NK-92 (cell line): ENCODE data around the gene RGS17.
"Not testable (repeated sequence)": the region's sequence is repeated elsewhere in the genome, so short reads cannot be mapped to it uniquely, and the experiment has no call there.

Source experiments
- DNase-seq: peaks from one replicate; lab custom pipeline; 2025; ENCODE audit not compliant: unreplicated experiment; lab: John Stamatoyannopoulos, UW

Gene RGS17

DNA sequence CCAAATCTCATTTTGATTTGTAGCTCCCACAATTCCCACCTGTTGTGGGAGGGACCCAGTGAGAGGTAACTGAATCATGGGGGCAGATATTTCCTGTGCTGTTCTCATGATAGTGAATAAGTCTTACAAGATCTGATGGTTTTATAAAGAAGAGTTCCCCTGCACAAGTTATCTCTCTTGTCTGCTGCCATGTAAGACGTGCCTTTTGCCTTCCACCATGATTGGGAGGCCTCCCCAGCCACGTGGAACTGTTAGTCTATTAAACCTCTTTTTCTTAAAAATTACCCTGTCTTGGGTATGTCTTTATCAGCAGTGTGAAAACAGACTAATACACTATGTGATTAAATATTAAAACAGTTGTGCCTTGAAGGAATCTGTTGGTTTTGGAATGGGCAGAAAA is 131.5 kb downstream of the RGS17 start:
- not testable (repeated sequence) for DNase-seq

DNA sequence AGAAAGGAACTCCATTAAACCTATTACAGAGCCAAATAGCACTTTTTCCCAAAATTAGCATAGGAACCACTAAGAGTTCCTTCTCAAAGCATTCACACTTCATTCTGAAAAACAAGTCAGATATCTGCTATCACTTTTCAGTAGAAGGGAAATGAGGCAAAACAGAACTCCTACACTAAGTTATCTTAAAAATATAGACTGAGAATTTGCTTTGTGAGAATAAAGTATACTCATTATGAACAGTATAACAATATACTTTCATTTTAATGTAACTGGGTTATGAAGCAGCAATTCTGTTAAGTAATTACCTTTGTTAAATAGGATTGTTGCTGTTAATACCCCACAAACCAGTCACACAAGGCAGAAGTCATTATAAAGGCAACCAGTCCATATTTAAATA is 137.2 kb downstream of the RGS17 start:
- no peak for DNase-seq

DNA sequence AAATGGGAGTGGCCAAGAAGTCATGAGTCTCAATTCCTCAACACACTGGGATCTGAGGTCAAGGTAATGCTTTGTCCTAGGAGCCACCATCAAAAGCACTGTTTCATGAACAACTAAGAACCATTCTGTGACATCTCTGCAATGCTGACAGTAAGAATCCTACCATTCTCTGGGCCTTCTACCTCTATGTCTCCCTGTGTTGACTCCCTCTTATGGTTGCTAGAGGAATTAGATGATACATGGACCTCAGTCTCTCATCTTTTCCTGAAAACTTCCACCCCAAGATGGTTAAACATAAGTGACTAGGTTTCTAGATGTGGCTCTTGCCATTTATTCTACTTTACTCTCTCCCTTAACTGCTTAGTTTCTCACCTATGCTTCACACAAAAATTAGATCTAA is 137.7 kb downstream of the RGS17 start:
- no peak for DNase-seq

DNA sequence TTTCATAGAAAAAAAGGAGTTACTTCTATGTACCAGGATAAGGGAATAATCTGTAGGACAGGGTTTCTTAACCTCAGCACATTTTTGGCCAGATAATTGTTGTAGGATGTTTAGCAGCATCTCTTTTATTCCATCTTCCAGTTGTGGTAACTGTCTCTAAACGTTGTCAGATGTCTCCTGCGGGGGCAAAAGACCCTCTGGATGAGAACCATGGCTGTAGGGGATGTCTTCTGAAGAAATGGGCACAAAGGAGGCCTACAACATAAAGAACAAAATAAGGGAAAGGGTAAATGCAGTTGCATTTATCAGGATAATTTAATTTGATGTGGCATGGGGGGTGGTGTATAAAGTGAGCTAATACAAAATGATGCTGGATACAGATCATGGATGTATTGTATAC is 144.1 kb downstream of the RGS17 start:
- DNase-seq = no peak

DNA sequence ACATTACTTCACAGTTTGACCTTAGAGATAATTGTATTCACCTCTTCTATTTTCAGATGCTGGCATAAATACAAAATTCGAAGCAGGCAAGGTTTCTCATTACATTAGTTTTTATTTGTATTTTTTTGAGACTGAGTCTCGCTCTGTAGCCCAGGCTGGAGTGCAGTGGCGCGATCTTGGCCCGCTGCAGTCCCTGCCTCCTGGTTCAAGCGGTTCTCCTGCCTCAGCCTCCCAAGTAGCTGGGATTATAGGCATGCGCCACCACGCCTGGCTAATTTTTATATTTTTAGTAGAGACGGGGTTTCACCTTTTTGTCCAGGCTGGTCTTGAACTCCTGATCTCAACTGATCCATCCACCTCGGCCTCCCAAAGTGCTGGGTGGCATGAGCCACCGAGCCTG is 145.8 kb downstream of the RGS17 start:
- not testable (repeated sequence) for DNase-seq

DNA sequence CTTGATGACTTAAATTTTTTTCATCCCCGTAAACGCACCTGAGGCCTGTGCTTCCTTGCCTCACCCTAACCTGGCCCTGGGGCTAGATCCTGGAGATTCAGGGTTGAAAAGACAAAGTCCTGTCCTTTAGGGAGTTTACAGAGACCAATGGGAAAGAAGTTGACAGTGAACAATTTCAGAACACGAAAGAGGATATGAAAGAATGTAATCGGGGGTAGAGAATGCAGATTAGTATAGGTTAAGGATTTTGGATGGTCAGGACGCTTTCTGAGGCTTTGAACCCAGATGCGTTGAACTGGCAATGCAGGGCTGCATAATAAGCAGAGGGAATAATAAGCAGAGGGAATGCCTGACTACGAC is 146.6 kb downstream of the RGS17 start:
- no peak for DNase-seq

DNA sequence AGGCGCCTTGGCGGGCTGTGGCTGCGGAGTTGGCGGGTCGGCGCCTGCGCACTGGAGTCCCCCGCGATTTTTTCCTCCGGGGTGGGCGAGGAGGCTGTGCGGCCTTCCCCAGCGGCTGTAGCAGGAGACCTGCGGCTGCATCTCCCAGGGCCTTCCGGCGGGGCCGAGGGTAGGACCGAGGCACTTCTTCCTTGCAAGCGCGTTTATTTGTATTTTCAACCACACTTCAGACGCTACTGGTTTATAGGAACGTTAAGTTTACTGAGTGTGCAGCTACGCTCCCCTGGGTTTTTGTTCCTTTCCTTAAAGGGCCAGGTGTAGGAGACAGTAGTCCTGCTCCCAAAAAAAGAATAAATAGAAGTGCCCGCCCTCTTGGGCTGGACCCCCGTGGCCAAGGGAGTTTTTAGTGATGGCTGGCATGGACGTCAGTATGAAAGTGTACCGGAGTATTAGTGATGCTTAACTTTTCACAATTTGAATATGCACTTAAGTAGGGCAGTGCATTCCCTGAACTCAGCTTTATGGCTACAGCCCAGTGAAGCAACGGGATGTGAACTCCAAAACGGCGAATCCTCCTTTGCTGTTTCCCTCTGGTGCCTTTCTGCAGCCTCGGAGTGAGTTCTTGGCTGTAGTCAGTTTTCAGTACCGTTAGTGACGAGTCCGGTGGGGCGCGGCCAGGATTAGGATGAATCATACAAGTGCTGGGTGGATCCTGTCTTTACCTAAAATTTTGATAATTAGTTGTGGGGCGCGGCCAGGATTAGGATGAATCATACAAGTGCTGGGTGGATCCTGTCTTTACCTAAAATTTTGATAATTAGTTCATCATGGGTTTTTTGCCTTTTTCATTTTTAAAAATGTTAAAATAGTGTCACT is 147.2 kb downstream of the RGS17 start:
- peak; percentile 66 for DNase-seq

DNA sequence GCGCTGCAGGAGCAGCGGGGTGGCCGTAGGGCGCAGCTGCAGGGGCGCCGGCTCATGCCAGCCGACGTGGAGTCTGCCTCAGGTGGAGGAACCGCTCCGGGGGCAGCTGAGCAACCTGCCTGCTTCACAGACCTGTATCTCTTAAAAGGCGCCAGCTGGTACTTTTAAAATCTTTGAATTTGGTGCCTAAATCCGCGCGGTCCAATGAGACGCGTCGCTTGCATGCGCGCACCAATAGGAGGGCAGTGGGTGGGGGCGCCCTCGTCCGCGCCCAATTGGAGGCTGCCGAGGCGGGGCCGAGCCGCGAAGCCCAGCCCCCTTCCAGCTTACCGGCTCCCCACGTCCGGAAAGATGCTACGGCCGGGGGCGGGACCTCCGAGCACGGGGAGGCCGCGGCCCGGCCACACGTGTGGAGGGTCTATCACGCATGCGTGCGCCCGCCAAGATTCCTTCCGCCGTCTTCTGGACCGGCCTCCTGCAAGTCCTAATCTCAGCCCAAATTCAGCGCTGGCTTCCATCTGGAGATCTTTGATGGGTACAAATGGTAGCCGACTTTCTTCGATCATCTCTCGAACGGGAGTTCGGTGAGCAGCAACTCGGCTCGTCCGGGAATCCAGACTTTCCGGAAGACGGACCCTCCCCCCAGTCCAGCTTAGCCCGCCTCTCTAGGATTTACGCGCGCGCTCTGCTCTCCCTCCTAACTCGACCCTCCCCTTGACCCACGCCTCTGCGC is 148.0 kb downstream of the RGS17 start, which contains the start of gene FBXO5:
Gene FBXO5, minus strand, starts transcription at position 138 of the 733 bp plus-strand sequence. Its CDS starts 82 bp downstream, at position 56.
- DNase-seq = peak; percentile 74

DNA sequence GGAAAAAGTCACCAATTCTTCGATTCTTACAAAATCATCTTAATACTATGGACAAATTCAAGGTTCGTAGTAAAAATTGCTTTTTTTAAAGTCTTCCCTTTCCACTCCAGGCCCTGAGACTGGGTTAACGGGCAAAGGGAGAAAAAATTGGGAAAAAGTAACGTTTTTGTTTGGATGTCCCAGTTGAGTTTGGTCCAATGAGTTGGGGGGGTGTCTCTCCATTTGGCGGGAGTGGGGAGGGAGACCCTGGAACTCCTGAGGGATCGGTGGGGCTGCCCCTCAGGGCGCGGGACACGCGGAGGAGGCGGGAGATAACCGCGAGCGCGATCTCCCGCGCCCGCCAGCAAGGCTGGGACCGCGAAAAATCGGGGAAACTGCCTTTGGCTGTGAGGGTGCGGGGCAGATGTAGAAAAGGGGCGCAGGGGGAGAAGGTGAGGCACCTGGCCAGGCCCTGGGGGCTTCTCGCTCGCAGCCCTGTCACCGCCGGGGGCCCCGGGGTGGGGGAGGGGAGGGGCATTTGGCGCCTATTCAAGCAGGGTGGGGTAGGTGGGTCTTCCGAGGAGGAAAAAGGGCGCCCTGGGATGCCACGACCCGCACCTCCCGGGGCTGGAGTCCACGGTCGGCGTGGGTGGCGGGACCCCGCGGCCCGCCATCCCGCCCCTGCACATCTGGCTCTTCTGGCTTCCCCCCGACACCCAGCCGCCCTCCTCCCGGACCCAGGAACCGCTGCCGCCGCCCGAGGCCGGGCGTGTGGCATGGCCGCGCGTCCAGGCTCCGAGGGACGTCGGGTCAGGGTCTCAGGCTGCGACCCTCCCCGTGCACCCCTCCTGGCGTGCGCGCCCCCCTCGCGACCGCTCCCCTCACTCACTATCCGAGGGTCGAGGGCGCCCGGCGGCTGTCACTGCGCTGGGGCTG is 148.8 kb downstream of the RGS17 start:
- no peak for DNase-seq

DNA sequence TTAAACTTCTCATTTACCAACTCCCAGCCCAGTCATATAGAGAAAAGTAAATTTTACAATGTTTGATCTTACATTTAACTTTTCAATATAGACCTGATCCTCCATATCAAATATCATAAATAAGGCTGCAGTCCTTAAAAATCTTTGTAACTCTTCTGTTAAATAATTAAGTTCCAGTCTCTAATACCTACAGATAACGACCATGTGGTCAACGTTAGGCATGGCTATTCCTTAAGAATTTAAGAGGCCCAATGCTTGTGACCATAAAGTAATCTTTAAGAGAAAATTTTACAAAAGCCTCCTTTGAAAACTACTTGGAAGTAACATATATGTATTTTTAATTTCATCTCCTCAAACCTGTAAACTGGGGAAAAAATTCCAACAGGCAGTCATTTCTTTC is 149.9 kb downstream of the RGS17 start:
- DNase-seq = no peak

DNA sequence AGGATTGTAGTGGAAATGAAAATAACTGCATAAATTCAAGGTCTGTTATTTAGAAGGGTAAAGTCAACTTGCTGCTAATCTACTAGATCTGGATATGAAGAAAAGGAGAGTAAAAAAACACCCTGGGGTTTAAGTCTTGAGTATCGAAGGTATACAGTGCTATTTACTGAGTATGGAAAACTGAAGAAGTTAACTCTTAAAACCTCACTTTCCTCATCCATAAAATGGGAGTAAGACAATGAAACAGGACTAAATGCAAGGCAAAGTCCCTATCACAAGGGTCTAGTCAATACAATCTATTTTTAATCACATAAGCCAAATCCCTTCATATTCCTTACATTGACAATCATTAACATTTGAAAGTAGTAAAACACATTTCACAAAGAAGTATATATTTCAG is 150.4 kb downstream of the RGS17 start:
- no peak for DNase-seq

DNA sequence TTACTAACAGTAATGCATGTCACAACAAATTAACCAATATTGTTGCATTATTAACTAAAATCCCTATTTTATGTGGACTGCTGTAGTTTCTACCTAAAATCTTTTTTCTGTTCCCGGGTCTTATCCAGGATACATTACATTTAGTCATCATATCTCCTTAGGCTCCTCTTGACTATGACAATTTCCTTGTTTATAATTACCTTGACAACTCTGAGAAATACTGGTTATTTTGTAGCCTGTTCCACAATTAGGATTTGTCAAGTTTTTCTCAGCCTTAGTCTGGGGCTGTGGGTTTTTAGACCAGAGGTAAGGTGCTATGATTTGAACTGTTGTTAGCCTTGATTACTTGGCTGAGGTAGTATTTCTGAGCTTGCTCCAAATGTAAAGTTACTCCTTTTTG is 152.0 kb downstream of the RGS17 start:
- DNase-seq = no peak

DNA sequence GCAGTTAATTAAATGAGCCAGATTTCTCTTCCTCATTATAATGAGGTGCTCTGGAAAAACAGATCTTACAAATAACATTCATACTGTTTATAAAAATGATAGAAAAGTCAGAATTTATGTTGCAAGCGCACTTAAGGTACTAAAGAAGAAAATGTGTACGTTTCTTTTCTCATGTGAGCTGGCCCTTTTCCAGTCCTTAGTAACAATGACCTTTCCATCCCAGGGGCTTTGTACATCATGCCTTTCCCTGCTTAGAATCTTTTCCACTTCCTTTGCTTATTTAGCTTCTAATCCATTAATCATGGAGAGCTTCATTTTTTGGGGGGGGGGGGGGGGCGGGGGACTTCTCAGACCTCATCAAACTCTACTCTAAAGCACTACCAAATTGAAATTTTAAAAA is 153.0 kb downstream of the RGS17 start:
- no peak for DNase-seq

DNA sequence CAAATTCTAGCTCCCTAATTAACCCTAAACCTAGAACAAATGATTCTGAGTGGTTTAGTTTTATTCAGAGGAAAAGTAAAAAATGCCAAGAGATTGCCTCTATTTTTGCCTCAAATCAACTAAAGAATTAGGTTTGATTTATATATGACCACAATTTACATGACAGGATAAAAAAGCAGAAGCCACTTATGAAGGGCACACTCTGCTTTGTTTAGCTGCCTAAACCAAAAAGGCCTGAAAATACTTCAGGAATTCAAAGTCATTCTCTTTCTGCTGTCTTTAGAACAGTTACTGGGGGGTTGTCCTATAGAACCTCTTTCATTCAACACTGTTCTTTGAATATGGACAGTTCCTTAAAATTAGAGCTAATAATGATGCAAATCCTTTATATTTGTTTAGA is 153.5 kb downstream of the RGS17 start:
- no peak for DNase-seq

DNA sequence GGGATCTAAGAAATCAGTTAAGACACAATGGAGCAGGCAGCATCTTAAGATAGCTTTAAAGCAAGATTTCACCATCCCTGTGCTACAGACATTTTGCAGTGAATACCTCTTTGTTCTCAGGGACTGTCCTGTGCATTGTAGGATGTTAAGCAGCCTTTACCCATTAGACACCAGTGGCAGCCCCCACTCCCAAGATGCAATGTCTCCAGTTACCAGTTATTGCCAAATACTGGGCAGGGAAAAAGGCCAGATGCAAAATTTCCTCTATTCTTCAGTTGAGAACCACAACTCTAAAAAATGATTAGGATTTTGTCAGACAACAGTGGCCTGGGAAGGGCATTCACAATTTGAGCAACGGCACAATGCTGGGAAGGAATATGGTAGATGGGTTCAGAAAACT is 154.3 kb downstream of the RGS17 start:
- DNase-seq = no peak

DNA sequence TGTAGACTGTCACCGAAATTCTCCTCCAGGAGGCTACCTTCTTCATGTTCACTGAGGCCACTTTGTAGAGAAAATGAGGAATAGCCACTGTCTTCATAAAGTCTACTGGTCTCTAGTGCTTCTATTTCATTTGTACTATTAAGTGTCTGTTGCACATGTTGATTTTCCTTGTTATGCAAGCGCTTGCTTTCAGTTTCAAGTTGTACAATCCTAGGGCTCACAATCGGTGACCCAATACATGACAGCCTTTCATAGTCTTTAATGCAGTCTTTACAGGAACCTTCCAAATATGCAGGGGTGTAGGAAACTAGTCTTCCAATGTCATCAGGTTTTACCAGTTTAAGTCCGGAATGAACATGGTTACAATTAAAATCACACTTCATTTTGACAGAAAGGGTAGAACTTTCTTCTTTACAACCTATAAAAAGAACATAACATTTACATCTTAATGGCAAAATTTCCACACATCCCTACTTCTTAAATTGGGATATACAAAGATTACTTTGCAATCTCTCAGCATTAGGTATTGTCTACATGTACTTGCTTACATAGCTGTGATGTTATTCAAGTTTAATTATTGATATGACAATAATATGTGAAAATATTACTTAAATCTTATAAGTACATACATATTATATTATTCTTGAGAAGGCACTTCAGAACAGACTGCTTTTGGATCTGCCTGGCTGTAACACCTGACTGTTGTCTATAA is 155.7 kb downstream of the RGS17 start:
- no peak for DNase-seq

DNA sequence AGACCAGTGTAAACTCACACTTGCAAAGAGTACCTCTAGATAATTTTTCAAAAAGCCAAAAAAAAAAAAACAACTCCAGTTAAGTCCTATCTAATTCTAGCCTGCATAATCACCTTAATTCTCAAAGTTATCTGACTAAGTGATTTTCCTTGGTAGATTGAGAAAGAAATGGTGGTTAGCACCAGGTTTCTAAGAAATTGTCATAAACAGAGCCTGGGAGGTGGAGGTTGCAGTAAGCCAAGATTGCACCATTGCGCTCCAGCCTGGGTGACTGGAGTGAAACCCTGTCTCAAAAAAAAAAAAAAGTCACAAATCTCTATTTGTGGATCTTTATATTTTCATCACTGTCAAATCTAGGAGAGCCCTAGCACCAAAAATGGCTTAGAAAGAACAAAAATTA is 157.2 kb downstream of the RGS17 start:
- DNase-seq = no peak

DNA sequence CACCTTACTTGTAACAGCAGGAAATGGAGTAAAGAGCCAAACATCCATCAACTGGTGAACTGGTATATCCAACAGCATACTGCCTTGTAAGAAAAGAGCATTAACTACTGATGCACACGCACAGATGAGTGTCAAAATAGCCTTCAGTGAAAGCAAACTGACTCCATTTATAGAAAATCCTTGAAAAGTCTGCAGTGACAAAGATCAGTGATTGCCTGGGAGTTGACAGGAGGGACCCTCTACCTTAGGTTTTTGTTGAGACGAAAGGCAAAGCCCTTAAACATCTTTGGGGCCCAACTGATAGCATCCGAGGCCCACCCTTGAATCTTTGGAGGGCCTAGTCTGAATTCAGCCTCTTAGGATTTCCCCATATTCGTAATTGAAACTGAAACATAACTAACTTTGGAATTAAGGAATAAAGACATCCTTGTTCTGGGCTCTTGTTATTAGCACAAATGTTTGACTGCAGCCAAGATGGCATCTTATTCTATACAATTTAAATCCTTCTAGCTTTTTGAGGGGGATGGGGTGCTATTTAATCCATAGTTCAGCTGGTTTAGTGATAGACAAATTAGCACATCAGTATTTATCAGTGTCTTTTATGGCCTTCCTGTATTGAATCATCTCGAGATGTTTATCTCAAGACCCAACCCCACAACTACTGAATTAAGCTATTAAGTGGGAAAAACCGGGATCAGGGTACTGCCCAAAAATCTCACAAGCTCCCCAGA is 161.2 kb downstream of the RGS17 start:
- no peak for DNase-seq

DNA sequence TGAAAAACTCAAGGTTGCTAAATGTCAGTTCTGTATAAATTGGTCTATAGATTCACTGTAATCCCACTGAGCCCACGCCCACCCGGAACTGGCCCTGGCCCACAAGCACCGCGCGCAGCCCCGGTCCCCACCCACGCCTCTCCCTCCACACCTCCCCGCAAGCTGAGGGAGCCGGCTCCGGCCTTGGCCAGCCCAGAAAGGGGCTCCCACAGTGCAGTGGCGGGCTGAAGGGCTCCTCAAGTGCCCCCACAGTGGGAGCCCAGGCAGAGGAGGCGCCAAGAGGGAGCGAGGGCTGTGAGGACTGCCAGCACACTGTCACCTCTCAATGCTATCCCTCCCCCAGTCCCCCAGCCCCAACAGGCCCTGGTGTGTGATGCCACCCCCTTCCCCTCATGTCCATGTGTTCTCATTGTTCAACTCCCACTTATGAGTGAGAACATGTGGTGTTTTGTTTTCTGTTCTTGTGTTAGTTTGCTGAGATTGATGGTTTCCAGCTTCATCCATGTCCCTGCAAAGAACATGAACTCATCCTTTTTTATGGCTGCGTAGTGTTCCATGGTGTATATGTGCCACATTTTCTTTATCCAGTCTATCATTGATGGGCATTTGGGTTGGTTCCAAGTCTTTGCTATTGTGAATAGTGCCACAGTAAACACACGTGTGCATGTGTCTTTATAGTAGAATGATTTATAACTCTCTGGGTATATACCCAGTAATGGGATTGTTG is 164.8 kb downstream of the RGS17 start:
- not testable (repeated sequence) for DNase-seq
